ENCODE measurements around the gene ARID3C.

Gene ARID3C

DNA sequence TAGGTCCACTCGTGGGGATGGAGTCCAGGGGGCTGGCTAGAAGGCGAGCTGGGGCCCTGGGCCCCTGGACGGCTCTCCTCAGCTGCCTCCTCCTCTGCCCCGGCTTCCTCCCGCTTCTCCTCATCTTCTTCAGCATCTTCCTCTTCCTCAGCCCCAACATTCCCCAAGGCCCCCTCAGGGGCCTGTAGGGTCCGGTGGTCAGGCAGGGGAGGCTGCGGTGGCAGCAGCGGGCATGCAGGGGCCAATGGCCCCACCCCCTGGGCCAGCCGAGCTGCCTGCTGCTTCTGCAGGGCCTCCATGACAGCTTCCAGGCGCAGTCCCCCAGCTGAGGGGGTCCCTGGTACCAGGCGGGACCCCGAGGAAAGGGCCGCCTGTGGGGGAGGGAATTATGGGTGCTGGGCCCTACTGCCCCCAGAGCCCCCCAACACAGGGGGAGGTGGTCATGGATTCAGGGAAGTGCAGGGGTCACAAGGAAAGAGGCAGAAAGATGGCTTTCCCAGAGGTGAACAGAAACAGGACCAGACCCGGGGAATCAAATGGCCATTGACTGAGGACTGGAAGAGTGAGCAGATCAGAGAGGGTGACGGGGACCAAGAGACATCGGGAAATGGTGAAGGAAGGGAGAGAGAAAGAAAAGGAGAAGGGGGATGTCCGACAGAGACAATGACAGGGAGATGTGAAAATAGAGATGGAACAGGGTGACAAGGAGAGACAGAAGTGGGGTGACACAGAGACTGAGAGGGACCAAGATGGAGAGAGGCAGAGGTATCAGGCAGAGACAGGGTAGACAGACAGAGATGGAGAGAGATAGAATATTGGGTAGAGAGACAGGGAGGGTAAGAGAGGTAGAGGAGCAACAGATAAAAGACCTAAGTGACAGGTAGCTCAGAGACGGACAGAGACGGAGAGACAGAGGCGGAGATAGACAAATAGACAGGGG lies 880 bp downstream of the ARID3C start:
- FAIRE-seq: no peak

DNA sequence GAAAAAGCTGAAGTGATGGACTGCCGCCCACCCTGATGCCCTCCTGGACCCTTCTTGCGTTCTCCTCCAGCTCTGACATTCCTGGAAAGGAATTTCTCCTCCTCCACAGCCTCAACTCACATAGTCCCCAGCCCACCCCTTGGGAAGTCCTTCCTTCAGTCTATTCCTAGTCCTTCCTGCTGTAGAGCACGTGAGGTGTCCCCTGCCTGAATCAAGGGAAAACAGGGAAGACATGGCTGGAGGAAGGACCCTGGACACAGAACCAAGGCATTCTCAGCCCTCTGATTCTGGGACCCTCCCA lies 3.7 kb downstream of the ARID3C start:
- FAIRE-seq: no peak

DNA sequence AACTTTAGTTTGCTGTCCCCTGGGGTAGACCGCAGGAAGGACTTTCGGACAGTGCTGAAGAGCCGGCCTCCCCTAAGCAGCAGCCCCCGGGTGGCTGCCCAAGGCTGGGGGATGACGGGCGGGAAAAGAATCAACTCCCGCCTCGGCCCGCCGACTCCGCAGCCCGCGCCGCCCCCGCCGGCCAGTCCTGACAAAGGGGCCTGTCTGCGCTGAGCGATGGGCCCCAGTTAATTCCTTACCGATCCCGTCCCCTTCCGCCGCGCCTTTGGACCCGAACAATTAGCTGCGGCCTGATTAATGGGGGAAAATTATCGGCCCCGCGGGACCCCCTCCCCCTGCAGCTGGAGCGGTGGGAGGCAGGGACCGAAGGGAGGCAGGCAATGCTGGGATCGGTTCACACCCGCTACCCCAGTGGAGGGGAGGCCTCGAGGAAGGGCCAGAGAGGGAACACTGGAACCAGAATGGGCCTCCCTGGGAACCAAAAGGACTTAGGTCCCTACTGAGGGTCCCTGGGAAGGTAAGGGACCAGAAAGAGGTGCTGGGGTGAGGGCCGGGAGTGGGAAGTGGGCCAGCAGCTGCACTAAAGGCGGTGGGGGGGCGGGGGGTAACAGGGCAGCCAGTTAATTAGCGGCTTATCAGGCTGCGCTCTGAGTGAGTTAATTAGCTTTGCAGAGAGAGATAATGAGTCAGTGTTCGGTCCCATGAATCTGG lies 4.2 kb downstream of the ARID3C start:
- no peak for FAIRE-seq

DNA sequence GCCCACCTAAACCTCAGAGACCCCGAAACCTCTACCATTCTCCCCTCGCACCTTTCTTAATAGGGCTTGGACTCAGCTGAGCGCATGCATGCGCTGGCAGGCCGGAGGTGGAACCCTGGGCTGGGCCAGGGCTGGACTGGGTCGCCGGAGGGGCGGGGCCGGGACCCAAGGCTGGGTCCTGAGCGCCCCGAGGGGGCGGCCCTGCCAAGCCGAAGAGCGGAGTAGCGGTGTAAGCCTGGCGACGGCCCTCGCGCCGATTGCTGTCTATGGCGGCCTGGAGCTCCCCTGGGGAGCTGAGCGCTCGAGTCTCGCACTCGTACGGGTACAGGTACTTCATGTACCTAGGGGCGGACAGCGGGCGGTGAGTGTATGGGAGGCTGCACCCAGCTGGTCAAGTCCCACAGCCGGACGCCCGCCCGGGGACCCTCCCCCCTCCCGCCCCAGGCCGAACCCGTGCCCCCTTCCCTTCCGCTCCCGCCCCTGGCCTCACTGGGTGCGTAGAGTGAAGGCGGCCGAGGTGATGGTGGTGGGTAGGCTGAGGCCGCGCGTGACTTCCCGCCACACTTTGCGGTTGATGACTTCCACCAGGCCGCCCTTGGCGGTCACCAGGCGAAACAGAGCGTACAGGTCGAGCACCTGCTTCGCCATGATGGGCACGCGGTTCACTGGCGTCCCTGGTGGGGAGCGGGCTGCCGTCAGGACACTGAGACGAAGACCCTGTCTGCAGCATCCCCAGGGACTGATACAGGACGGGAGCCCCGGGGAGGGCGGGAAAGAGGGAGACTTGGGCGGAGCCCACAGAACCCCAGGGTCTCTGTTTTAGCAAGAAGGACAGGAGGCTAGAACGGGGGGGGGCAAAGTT lies 5.3 kb downstream of the ARID3C start:
- no peak for FAIRE-seq

DNA sequence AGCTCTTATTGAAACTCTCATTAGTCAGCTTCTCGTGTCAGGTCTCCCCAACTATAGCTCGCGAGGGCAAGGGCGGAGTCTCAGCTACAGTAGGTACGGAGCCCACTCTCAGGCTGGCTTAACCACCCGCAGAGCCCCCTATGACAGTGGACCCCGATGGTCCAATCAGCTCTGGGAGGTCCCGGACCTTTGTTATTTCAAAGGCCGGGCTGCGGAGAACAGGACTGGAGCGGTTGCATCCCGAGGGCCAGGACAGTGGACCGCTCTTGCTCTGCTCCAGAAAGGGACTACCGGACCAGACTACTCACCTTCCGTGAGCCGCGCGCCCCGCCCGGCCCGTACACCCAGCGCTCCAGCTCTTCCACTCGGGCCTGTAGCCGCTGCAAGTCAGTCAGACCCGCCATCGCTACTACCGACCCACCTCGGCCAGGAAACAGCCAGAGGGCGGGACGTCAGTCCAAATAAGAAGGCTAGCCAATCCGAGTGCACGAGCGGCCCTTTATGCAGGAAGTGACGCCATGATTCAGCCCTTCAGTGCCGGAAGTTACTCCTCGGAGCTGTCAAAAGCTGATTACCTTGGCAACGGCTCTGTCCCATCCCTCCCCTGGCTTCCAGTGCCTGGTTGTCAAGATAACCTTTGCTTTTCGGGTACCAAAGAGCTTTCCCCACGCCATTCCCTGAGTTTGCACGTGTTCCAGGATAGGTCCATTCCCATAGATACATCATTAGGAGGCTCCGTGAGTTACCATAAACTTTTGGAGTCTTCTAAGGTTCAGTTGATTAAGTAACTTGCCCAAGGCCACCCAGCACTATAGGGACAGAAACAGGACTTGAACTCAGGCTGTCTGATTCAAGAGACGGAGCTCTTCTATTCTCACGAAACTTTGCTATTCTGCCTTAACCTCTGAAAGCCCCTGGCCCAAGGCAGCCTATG lies 8.5 kb downstream of the ARID3C start, which contains the start of gene DCTN3:
TSS of gene DCTN3 (minus strand) at position 435 of the 934 bp plus-strand sequence. CDS start at position 404, 31 bp downstream.
- FAIRE-seq: peak; percentile 97

DNA sequence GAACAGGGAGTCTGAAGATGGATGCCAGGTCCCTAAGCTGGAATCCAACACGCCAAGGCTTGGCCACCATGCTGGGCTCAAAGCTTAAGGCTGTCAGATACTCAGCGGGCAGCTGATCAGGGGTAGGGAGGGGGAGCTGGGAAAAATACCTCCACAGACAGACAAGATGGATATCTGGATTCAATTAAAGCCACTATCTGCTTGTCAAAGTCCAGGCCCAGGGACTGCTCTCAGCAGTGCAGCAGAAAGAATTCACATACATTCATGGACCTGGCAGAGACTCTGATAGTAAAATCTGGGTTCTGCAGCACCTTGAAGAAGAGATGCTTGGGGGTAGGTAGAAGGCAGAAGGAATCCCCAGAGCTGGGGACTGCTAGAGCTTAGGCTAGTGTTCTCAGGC lies 13.7 kb downstream of the ARID3C start:
- FAIRE-seq: no peak

DNA sequence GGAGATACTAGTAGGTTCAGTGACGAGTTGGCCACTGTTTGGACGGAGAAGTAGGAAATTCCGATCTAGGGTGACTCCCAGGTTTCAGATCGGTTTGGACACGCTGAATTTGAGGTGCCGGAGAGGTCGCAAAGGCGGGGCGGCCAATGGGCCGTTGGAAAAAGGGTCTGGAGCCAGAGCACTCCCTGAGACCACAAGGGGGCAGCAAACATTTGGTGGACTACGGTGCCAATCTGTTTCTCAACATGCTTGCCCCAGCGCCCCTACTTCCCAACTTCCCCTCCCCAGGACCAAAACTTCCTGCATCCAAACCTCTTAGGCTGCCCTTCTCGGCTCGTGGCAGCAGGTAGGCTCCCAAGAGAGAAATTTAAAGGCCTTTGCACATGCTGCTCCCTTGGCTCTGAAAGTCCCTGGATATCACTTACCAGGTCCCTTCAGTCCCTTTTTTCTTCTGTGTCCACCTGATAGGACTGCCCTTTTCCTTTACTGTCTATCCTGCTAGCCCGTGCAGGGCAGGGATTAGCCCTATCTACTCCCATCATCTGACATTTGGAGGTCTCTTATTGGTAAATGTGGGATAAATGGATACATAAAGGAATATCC lies 16.0 kb downstream of the ARID3C start:
- no peak for FAIRE-seq

DNA sequence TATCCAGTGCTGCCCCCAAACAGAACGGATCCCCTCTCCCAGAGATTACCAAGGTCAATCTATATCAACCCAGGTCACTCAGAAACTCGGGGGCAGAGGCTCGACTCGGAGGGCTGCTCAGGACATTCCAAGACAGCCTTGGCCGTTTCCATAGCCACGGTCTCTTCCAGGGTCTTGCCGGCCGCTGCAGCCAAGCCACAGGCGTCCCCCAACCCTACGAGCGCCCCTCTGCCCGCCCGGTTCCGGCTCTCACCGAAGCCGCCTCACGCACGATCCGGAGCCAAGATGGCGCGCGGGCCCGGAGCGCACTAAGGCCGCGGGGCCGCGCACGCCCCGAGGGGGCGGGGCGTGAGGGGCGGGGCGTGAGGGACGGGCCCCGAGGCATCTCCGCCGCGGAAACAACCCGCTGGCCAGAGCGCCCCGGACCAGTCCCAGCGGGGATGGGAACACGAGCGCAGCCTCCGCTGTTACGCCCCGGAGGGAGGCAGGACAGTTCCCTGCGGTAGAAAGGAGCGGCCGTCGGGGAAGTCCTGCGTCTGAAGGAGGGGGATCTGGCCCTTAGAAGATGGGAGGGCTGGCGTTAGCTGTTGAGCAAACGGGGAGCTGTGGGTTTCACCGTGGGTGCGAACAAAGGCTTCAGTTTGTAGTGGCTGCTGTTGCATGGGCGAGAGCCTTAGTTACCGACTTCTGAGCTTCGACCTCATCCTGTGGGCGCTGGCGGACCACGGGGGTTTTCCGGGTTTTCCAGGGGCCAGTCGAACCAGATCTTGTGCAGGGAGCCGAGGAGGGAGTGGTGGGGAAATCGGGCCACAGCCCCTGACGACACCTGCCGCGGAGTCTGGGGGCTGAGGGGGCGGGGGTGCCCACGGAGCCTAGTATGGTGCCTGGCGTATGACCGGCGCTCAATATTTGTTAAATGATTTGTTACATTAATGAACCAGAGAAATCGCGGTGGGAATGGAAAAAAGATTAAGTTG lies 16.8 kb downstream of the ARID3C start, which contains the start of gene RPP25L:
TSS of gene RPP25L (minus strand) at position 287 of the 977 bp plus-strand sequence. CDS start 801 bp downstream, outside the sequence.
- no peak for FAIRE-seq

DNA sequence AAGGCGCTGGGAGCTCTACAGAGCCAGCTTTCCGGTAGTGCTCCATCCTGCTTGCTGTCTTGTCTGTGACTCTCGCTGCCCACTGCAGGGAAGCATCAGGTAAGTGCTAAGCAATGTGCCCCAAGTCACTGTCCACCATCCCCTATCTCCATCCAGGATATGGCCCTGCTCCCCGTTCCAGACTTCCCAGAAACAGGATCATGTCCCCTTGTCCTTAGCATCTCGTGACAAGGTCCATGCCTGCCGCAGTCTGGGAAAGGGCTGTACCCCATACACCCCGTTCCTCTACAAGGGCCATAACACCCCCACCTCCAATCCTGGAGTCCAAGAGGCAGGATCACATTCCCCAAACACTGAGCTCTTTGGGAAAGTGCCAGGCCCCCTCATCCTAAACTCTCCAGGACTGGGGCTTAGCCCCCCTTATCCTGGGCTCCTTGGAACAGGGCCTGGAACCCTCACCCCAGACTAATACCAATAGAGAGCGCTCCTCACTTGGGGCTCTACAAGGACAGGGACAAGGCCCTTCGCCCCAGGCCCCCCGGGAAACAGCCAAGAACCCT lies 17.5 kb downstream of the ARID3C start:
- no peak for FAIRE-seq

DNA sequence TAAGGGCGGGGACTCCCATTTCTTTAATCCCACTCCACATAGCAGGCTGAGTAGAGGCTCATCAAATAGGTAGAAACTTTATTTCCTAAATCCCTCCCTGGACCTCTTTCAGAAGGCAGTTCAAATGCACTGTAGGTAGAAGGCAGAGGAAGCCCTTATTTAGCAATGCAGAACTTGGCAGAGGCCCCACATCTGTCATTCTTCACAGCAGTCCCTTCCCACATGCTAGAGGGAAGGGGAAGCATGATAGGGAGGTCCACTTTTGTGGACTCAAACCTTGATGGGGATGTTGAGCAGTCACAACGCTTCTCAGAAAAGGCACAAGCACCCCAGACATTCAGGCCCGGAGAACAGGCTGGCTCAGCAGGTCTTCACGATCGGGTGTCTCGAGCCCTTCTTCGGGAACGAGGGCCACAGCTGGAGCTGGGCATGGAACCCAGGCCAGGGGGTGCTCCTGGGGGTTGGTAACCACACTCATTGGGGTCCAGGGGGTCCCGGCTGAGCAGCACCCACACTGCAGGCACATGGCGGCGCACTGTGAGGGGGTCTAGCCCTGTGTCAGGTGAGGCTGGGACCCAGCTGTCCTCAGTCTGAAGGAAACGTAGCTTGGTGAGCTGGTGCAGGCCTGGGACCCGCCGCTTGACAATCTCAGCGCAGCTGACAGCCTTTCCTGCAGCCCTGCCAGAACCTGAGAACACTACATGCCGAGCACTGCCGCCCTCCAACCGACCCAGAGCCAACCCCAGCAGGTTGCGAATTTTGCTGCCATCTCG lies 18.2 kb downstream of the ARID3C start:
- FAIRE-seq: no peak

DNA sequence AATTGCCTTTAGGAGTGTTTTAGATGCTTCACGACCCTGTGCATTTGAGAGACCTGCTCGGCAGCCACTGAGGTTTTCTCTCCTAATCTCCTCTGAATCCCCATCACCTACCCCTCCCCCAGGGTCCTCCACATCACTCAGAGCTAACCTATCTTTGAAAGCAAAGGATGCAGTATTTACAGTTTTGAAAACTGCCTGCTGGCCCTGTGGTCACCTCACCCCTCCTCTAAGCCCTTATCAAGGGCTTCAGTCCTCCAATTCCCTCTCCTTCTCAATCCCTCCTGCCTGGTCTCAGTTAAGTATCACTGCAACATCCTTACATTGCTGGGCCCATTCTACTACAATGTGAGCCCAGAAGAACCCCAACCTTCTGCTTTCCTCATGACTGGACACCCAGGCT lies 21.5 kb downstream of the ARID3C start:
- no peak for FAIRE-seq

DNA sequence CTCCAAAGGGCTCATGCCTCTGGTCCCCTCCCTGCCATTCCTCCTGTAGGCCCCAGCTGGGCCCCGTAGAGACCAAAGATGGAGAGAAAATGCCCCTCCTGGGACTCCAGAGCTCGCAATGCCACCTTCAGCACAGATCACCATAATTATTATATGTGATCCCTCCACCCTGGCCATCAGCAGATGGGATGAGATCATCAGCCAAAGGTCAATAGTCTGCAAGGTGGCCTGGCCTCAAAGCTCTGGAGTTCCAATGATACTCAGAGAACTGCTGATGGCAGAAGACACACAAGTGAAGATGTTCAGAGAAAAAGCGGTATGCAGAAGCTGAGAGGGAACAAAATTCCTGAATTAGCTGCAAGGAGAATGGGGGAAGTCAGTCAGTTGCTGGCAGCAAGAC lies 22.0 kb downstream of the ARID3C start:
- no peak for FAIRE-seq

DNA sequence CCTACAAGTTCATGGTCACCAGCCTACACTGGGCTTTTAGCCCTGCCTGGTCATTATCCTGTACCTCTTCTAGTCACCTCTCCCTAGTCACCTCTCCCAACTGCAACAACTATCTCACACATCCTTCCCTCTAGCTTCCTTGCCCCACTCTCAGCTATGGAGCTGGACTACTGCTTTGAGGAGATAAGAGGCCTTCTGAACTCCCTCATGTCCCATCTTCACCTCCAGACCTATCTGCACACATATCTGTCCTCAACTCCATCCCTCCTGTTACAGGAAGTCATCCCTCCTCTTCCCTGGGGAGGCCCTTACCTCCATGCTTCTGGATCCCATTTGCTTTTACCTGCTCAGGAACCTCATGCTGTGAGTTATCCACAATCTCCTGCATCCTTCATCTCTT lies 22.7 kb downstream of the ARID3C start:
- no peak for FAIRE-seq

DNA sequence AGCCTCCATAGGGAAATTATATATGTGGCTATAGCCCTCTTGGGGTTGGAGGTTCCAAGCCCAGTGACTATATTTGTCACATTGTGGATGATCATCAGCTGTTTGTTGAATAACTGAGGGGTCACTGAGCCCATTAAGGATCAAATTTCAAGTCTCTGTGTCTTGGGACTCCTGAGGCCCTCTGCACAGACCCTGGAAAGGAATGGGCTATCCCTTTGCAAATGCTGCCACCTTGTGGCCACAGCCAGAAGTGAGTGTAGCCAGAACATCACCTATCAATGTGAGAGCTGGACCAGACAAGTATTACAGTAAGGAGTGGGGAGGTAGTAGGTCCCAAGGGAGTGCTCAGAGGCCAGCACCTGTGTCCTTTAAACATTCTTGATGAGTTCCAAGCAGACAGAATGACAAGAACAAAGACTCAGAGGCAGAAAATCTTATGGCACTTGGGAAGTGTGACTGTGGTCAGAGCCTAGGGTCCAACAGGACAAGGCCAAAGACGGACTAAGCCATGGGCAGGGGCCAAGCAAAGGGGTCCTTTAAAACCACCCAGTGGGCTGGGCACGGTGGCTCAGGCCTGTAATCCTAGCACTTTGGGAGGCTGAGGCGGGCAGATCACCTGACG lies 25.1 kb downstream of the ARID3C start:
- FAIRE-seq: peak; percentile 93

DNA sequence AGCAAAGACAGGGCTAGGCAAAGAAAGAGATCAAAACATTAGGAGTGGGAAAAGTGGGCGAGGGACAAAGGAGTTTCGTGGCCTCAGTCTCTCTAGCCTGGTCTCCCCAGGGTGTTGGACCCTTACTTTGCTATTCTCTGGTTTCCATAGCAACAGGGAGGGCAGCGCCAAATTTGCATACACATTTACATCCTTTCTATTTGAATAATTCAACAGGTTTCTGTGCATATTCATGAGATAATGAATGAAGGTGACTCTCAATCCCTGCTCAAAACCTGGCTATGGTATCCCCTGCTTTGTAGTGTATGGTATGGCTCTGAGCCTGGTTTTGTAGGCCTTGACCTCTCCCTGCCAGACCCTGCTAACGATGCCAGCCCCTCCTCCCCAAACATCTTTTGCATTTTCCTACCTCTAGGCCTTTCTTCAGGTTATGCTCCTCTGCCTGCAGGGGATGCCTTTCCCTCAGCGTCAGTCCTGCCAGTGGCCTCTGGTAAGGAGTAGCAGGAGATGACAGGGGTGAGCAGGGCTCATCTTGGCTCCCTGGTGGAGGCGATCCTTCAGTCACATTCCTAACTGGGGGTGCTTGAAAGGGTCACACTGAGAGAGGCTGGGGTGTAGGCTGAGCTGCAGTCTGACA lies 26.8 kb downstream of the ARID3C start:
- FAIRE-seq: no peak

DNA sequence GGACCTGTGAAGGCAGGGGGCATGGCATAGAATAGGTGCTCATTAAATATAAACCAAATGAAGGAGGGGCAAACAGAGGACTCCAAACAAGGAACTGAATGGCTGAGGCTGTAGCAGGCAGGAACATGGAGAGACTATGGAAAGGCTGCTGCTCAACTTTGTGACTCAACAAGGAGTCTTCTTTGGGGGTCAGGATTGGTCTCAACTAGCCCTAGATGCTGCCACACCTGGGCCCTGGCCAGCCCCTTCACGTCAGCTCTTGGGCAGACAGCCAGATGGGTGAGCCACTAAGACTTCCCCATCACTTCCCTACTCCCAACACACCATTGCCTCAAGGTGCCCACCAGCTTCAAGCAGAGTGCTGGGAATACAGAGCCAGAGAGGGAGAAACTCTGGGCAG lies 28.0 kb downstream of the ARID3C start:
- FAIRE-seq: no peak

DNA sequence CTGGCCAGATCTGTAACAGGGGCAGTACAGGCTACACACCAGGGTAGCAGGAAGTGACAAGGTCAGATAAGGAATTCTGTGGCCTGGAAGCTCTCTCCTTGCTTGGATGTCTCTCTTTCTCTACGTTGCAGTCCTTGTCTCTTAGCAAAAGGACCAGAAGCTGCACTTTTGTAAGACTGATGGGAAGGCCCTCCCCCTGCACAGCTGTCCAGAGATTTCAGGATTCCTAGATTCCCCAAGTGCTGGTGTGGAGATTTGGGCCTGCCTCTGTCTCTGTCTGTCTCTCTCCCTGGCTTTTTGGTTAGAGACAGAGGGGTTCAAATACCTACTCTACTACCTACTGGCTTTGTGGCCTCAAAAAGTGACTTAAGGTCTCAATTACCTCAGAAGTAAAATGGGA lies 29.3 kb downstream of the ARID3C start:
- no peak for FAIRE-seq

DNA sequence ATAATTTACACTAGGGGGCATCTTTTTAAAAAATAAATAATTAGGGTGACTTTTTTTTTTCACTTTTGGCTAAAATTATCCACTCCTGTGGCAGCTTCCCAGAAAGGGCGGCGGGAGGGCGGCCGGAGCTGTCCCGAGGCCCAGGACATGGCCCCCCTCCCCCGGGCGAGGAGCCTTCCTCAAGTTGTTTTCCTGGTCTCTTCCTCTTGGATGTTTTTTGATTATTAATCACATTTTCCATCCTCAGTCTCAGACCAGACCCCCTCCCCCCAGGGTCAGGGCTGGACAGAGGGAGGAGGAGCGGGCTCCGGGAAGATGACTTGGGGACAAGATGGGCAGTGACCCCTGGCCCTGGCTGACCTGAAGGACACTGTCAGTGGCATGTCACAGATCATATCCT lies 34.7 kb downstream of the ARID3C start:
- FAIRE-seq: no peak
